Epidermal melanocyte (primary cell): Measurements from ENCODE around the gene NHLRC4.

Experiments
- DNase-seq: peaks from one replicate; pipeline ENCODE4 v3.0.0; 2011; ENCODE audit warnings: low spot score; ENCODE audit not compliant: insufficient read length

Gene NHLRC4

DNA sequence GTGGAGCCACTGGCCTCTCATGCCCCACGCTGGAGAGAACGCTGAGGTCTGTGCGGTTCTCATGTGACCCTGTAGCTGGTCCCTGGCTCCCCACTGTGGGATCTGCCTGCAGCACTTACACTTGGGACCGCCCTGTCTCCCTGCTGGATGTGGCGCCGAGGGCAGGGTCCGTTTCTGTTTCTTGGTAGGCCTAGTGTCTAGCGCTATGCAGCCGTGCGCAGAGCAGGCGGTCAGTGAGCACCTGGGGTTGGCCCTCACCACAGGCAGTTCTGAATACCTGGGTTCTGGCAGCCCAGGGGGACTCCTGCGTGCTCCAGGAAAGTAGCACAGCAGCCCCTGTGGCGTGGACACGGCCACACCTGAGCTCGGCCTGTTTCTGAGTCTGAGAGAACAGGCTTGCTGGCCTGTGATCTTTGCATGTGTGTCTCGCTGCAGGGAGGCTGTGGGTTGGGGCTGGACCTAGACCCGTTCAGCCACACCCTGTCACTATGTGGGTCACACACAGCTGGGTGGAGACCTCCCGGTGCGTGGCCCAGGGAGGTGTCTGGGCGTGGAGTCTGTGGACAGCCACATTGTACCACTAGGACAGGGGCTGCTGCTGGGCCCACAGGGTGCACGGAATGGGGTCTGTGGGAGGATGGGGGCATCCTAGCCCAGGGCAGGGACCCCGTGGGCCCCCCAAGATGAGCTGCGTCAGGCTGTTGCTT, 36.5 kb upstream of the NHLRC4 start:
- DNase-seq: no peak

GRCh38 chr16:531494-532125, 35.2 kb upstream of the NHLRC4 start:
- no peak for DNase-seq

DNA sequence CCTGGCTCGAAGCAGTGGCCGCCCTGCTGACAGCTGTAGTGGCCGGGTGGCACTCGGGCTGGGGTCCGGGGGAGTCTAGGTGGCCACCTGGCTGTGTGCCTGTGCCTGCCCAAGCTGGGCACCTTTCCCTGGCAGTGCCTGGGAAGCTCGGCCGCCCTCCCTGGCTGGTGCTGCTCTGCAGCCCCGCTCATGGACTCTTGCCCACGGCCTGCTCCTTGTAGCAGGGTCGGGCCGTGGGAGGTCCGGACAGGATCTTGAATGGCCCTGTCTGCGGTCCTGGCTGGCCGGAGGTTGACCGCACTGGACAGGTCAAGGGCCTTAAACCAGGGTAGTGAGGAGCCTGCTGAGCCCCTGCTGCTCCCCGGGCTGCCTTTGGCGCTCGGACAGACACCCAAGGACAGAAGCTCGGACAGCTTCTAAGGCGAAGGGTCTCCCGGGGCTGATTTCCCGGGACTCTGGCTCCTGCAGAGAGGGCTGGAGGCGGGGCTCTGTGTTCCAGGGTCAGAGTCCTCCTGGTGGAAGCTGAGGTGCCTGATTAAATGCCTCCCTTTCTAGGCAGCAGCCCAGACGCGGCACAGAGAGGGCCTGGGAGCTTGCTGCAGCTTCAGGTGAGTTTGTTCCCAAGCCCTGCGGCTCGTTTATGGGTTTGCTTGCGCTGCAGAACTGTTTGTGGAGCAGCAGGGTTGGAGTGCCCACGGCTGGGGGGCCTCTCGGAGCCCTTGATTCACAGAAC, 33.2 kb upstream of the NHLRC4 start:
- no peak for DNase-seq

- DNase-seq: no peak
These were observed 32.7 kb upstream of the NHLRC4 start for GRCh38 chr16:534135-534534.

GRCh38 chr16:534856-535445, 31.9 kb upstream of the NHLRC4 start:
- DNase-seq: no peak

DNA sequence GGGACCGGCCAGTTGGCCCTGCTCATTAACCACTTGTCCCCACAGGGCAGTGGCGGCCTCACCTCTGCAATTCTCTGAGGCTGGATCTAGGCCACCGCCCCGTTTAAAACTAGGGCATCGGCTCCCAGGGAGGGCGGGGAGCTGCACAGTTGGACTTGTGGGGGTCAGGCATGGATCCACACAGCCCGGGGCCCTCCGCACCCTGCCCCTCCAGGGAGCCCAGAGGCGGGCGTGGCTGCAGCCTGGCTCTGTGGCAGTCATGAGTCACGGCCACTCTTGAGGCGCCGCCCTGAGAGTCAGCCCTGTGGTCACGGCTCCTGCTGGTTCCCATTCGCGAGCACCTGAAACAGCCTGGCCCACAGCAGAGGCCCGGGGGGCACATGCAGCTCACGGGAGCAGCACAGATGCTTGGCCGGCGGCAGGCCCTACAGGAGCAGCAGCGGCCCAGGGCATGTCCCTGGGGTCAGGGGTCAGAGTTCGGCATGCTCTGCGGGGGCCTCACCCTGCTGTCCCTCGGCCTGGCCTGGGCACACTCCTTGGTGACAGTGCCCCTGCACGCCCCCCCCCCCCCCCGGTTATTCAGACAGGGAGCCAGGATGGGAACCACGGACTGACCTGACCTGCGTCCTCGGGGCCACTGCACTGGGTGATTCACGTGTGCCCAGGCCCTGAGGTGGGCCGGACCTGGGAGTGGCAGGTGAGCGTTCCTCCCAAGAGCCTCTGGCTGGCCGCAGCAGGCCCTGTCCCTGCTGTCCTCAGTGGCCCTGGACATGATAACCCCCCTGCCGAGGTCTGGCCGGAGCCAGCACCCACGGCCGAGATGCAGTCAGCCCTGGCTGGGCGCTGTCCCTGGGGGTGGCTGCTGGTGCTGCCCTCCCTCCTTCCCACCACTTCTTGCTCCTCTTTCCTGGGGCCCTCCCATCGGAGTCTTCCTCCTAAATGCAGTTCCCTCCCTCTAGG, 31.1 kb upstream of the NHLRC4 start:
- DNase-seq: no peak

DNA sequence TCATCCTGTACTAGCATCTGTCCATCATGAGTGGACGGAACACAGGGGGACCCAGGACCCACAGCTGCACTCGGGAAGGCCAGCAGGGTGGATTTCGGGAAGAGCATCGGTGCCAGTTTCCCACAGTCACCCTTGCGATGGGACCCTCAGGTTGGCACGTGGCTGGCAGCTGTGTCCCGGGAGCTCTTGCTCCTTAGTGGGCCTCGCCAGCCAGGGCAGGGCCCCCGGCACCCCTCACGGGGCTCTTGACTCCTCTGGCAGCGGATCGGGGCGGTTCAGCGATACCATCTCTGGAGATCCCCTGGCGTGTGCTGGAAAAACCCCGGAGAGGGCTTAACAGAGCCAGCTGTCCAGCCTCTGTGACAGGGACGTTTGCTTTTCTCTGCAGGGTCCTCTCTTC, 30.1 kb upstream of the NHLRC4 start:
- DNase-seq: no peak

DNA sequence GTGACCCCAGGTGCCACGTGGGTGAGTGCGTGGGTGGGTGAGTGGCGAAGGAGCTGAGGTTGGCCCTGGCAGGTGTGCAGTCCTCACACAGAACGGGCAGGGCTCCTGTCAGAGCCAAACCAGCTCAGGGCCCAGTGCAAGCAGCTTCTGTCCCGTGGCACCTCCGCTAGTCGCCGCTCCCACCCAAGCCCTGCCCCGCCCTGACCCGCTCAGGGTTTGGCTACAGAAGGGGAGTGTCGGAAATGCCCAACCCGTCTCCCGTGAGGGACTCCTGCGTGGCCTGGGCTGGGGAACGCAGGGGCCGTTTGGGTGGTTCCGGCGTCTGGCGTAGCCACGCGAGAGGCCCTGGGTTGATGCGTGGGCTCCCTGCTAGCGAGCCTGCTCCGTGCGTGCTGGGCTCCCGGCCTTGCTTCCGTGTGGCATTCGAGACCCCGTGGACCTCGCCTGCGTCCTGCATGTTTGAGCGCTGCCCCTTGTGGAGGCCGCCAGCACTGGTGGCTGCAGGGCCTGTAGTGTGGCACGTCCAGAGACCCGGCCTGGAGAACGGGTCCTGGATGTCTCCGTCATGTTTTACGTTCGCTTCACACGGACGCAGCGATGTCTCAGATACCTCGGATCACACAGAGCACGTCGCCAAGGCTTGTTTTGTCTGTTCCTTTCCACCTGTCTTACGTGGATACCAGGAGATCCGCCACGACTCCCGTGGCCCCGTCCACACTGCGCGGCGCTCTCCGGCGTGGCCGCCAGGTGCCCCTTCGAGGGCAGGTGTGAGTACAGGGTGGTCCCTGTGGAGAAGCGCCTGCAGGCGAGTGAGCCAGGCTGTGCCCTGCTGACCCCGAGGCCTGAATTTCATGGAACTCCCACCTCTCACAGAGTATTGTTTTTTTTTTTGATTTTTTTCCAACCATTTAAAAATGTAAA, 29.1 kb upstream of the NHLRC4 start:
- DNase-seq: no peak

DNA sequence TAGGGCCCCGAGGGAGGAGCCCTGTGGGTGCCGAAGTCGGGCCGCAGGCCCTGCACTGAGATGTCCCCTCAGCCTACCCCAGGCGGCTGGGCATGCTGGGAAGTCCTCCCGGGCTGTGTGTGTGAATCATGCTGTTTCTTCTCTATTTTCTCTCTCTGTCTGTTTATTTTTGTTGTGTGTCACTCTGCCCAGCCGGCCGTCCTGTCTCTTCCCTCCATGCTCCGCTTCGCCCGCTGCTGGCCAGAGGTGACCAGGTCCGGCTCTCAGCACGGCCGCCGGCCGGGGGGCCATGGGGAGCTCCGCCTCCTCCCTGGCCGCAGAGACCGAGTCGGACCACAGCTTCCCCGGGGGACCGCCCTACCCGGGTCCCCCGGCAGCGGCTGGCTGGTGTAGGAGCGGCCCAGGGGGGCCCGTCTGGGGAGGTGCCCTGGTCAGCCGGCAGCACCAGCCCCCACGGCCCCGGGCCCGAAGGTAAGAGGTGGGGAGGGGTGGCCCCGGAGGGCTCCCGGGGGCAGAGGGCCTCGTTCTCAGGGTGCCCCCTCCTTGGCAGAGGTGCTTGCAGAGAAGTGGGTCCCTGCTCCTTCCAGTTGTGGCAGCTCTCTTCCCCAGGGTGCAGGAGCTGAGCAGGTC, 26.8 kb upstream of the NHLRC4 start:
- no peak for DNase-seq

GRCh38 chr16:540645-541340, 26.0 kb upstream of the NHLRC4 start:
- no peak for DNase-seq

DNA sequence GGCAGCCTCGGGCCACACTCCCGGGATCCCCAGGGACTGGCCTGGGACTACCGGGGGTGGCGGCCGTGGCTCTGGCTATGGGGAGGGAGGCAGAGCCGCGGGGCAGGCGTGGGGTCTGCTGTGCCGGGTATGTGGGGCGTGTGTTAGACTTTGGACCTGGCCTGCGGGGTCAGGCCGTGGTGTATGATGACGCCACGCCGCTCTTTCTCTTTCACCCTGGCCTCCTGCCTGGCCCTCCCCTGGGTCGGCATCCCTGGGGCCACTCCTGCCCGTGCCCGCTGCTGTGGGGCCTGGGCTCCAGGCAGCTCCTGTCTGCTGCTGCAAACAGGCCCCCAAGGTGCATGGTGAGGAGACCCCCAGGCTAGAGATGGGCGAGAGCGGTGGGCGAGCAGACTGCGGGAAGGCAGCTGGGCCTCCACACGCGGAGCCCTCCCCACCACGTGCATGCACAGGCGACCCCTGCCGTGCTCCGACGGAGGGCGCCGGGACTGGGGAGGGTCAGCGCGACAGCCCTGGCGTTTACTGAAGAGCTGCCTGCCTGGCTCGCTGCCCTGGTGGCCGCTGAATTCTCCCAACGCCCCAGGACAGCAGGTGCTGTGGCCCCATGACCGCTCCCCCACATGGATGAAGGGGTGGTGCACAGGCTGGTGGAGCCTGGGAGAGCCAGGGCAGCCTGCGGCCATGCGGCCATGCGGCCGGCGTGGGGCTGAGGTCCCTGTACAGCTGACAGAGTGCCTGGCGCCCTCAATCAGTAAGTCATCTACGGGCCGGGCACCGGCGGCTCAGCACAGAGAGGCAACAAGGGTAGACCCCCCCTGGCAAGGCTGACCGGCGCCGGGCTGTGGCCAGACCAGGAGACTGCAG, 23.3 kb upstream of the NHLRC4 start:
- DNase-seq: no peak

- no peak for DNase-seq
These were observed 22.3 kb upstream of the NHLRC4 start for GRCh38 chr16:544517-544916.

GRCh38 chr16:546909-547770, 19.7 kb upstream of the NHLRC4 start:
- no peak for DNase-seq

DNA sequence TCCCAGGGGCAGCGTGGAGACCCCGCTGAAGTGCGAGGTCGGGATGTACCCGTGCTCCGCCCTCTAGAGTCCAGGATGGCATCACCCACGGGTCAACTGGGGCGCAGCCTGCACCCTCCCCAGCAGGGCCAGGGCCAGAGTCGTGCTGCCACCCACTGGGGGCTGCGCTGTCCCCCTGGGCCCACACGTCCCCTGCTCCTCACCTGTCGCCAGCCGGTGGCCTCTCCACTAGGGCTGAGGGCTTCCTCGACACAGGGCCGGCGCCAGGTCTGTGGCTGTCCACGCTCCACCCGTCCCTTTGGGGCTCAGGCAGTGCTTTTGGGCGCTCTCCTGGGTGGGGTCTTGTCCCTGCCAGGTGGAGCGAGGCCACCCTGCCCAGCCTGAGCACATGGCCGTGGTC, 18.2 kb upstream of the NHLRC4 start:
- DNase-seq: no peak

- DNase-seq: no peak
These were observed 17.1 kb upstream of the NHLRC4 start for GRCh38 chr16:549544-550263.

- no peak for DNase-seq
These were observed 15.6 kb upstream of the NHLRC4 start for GRCh38 chr16:551210-551609.
